ENCODE measurements around the gene SYTL3.

GRCh38 chr6:158737710-158738615 lies 88.1 kb downstream of the SYTL3 start:
- TF ChIP-seq CTCF (conservative IDR thresholded peaks at IDR 0.05; ENCODE audit: low read depth in 2 of 2) (no peak), REST (IDR thresholded peaks at IDR 0.05; ENCODE audit: unreplicated experiment) (no peak), EZH2phosphoT487 (IDR thresholded peaks at IDR 0.05; ENCODE audit: unreplicated experiment) (no peak), POLR2AphosphoS5 (IDR thresholded peaks at IDR 0.05; ENCODE audit: low read depth) (no peak), CREB1 (CRISPR knock-in tag; IDR thresholded peaks at IDR 0.05; ENCODE audit: low read depth) (no peak), JUNB (IDR thresholded peaks at IDR 0.05; ENCODE audit: unreplicated experiment) (no peak), EZH2 (IDR thresholded peaks at IDR 0.05; ENCODE audit: low read depth, unreplicated experiment) (no peak), ETS1 (IDR thresholded peaks at IDR 0.05) (no peak)
